ENCODE results near the gene ACTR1B.
"Not testable (repeated sequence)": the region's sequence is repeated elsewhere in the genome, so short reads cannot be mapped to it uniquely, and the experiment has no call there.

The ACTR1B gene

DNA sequence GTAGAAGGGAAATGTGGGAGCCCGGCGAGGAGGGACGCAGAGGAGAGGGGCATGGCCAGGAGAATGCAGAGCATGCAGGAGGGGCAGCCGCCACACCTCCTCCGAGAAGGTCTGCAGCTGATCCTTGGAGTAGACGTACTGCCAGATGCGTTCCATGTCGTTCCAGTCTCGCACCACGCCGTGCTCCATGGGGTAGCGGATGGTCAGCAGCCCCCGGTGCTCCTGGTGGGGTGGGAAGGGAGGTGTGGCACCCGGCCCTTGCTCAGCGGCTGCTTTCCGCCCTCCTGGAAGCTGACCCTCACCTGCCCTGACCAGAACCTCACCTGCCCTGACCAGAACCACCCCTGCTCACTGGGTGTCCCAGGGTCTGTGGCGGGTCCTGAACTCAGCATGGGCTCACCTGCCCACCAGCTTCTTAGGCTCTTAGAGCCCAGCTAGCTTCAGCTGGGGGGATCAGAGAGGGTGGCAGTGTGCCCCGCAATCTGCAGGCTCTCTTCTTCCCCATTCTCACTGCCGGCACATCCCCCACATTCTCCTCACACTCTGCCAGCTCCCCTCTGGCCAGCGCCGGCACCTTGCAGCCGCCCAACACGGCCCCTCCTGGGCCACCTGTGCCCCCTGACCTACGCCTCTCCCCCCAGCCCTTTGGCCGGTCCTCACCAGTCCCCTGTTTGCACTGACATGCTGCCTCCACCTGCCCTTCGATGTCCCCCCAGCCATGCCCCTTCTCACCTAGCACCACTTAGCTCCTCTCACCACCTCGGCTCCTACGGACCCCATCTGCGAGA lies 4.4 kb downstream of the ACTR1B start:
- no peak for FAIRE-seq
- DNase-seq (ENCODE audit: low spot score) = no peak

DNA sequence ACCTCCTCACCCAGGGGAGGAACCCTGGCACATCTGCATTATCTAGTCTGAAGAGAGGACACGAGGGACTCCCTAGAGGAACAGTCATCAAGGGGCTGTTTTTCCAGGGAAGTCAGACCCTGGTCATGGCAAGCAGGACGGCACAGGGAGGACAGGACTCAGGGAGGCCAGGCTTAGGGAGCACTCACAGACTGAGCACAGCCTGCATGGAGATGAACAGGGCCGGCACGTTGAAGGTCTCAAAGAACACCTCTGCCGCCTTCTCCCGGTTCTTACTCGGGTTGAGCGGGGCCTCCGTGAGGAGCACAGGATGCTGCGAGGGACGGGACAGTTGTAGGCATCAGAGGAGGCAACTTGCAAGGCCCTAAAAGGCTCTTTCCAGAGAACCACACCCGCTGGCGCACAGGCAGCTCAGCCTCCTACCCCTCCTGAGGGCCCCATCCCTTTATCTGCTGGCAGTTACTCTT lies 5.1 kb downstream of the ACTR1B start:
- FAIRE-seq = no peak
- no peak for DNase-seq (ENCODE audit: low spot score)

GRCh38 chr2:97657986-97658690 lies 5.7 kb downstream of the ACTR1B start:
- DNase-seq (ENCODE audit: low spot score) (no peak), FAIRE-seq (peak; percentile 62)

- DNase-seq (ENCODE audit: low spot score) = no peak
- FAIRE-seq = no peak
Measured at GRCh38 chr2:97656905-97657587, 6.8 kb downstream of the ACTR1B start.

GRCh38 chr2:97656129-97656755 lies 7.6 kb downstream of the ACTR1B start:
- FAIRE-seq (no peak), DNase-seq (ENCODE audit: low spot score) (no peak)

- FAIRE-seq (no peak), DNase-seq (ENCODE audit: low spot score) (no peak)
Measured at GRCh38 chr2:97654791-97655190, 9.1 kb downstream of the ACTR1B start.

GRCh38 chr2:97654309-97654708 lies 9.5 kb downstream of the ACTR1B start:
- DNase-seq (ENCODE audit: low spot score) (no peak), FAIRE-seq (no peak)

DNA sequence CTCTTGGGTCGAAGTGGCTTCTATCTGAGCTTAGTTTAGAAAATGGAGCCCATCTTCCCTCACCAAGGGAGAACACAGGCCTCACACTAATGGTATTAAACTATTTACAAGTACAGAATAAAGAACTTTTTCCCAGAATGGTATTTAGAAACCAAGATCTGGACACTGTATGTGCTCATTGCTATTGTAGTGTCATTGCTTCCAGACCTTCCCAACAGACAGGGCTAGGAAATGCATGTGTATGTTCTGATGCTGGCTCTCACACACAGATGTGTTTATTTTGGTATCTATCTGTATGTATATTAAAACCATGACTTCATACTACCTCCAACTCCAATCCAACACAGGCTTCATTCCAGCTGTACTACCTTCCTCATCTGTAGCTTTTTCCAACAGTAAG lies 10.0 kb downstream of the ACTR1B start:
- FAIRE-seq (no peak), DNase-seq (ENCODE audit: low spot score) (no peak)

- DNase-seq (ENCODE audit: low spot score) = no peak
- no peak for FAIRE-seq
Measured at GRCh38 chr2:97653473-97653872, 10.4 kb downstream of the ACTR1B start.

- no peak for DNase-seq (ENCODE audit: low spot score)
- FAIRE-seq = no peak
Measured at GRCh38 chr2:97651114-97651513, 12.7 kb downstream of the ACTR1B start.

DNA sequence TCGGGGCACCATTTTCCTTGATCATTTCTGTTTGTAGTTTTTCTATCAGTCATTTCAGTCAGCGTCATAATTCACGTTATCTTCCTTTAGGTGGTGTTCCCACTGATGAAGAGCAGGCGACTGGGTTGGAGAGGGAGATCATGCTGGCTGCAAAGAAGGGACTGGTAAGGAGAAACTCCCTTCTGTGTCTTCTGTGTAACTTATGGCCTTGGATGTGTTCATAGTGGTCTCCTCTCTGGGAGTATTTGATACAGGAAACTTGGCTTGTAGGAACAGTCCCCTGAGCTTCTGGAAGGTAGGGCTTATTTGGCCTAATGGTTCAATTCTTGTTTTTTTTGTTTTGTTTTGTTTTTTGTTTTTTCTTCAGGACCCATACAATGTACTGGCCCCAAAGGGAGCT lies 16.9 kb downstream of the ACTR1B start:
- DNase-seq (ENCODE audit: low spot score) = no peak
- FAIRE-seq = no peak

- DNase-seq (ENCODE audit: low spot score) = peak; percentile 100
- no peak for FAIRE-seq
Measured at GRCh38 chr2:97645695-97646629, 17.9 kb downstream of the ACTR1B start, which contains the start of gene COX5B. Gene COX5B, plus strand, starts transcription at chr2:97646062. Its CDS starts 25 bp downstream, at chr2:97646087.

DNA sequence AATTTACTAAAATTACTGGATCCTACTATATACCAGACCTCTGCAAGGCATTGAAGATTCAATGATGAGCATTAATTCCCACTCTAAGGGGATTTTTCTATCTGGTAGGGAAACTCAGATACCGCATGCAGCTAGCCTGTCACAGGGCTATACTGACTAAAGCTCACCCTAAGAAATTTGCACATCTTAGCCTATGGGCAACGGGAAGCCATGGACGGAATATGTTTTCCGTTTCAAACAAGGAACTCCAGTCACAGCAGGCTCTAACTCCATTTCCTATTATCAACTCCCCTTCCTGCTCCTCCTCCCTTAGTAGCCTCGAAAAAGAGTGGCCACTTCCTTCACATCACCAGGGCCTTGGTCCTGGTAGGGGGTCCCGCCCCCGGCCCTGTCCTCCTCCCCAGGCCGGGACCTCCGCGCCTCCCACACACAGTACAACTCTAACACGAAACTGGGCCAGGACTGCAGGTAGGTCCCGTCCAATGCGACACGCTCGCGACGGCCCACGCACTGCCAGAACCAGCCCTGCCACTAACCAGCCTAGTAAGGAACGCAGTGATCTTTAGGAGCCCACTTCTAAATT lies 18.6 kb downstream of the ACTR1B start:
- DNase-seq (ENCODE audit: low spot score) (peak; percentile 23), FAIRE-seq (no peak)

- FAIRE-seq (no peak), DNase-seq (ENCODE audit: low spot score) (no peak)
Measured at GRCh38 chr2:97644023-97644717, 19.7 kb downstream of the ACTR1B start.

DNA sequence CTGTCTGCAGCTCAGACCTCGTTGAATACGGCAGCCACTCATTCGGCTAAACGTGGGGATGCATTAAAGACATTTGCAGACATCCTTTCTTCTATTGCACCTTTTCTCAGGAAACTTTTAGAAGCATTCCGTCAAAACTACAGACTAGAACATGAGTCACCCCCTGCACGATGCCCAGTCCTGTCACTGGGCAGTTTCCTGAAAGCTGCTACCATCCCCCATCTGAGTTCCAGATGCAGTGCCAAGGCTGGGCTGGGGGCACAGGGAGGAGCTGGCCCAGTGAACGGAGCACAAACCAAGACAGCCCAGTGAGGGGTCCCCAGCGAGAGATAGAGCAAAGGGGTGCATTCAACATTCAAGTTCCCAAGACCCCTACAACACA lies 37.8 kb downstream of the ACTR1B start:
- not testable (repeated sequence) for FAIRE-seq
- DNase-seq (ENCODE audit: low spot score) = peak; percentile 2

- not testable (repeated sequence) for FAIRE-seq
- DNase-seq (ENCODE audit: low spot score) = peak; percentile 8
Measured at GRCh38 chr2:97625354-97626048, 38.3 kb downstream of the ACTR1B start.

- FAIRE-seq; DNase-seq (ENCODE audit: low spot score): not testable (repeated sequence)
Measured at GRCh38 chr2:97622976-97623375, 40.9 kb downstream of the ACTR1B start.

DNA sequence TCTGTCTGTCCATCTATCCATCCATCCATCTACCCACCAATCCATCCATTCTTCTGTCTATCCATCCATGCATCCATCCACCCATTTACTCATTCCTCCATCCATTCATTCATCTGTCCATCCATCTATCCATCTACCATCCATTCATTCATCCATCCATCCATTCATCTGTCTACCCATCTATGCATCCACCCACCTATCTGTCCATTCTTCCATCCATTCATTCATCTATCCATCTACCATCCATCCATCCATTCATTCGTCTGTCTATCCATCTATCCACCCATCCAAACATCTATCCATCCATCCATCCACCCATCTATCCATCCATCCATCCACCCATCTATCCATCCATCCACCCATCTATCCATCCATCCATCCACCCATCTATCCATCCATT lies 43.4 kb downstream of the ACTR1B start:
- DNase-seq (ENCODE audit: low spot score); FAIRE-seq: not testable (repeated sequence)

All from urothelium cell line (cell line).